ENCODE measurements around the gene TMEM51.
"Not testable (repeated sequence)": the region's sequence is repeated elsewhere in the genome, so short reads cannot be mapped to it uniquely, and the experiment has no call there.

TMEM51 gene

GRCh38 chr1:15128520-15129313 is 24.8 kb upstream of the TMEM51 start:
- DNase-seq = peak; percentile 82

GRCh38 chr1:15129944-15130343 is 23.6 kb upstream of the TMEM51 start:
- no peak for DNase-seq

GRCh38 chr1:15130607-15131006 is 22.9 kb upstream of the TMEM51 start:
- no peak for DNase-seq

- no peak for DNase-seq
Measured at GRCh38 chr1:15132965-15133364, 20.6 kb upstream of the TMEM51 start.

- DNase-seq = no peak
Measured at GRCh38 chr1:15134285-15134684, 19.3 kb upstream of the TMEM51 start.

- DNase-seq = not testable (repeated sequence)
Measured at GRCh38 chr1:15135604-15136003, 17.9 kb upstream of the TMEM51 start.

GRCh38 chr1:15137809-15138208 is 15.7 kb upstream of the TMEM51 start:
- no peak for DNase-seq

- no peak for DNase-seq
Measured at GRCh38 chr1:15139654-15140350, 13.7 kb upstream of the TMEM51 start.

GRCh38 chr1:15141935-15142539 is 11.5 kb upstream of the TMEM51 start:
- peak; percentile 55 for DNase-seq

- no peak for DNase-seq
Measured at GRCh38 chr1:15145327-15145726, 8.2 kb upstream of the TMEM51 start.

- DNase-seq = no peak
Measured at GRCh38 chr1:15146142-15146680, 7.3 kb upstream of the TMEM51 start.

- no peak for DNase-seq
Measured at GRCh38 chr1:15146971-15147376, 6.6 kb upstream of the TMEM51 start.

- DNase-seq = no peak
Measured at GRCh38 chr1:15148004-15148403, 5.5 kb upstream of the TMEM51 start.

- no peak for DNase-seq
Measured at GRCh38 chr1:15148475-15148874, 5.1 kb upstream of the TMEM51 start.

GRCh38 chr1:15148941-15149340 is 4.6 kb upstream of the TMEM51 start:
- no peak for DNase-seq

- no peak for DNase-seq
Measured at GRCh38 chr1:15150376-15150775, 3.2 kb upstream of the TMEM51 start.

GRCh38 chr1:15151377-15151806 is 2.2 kb upstream of the TMEM51 start:
- DNase-seq = no peak

- no peak for DNase-seq
Measured at GRCh38 chr1:15151871-15152270, 1.7 kb upstream of the TMEM51 start.

- DNase-seq = peak; percentile 74
Measured at GRCh38 chr1:15152318-15153183, 996 bp upstream of the TMEM51 start.

- DNase-seq = peak; percentile 65
Measured at GRCh38 chr1:15153842-15154479, 414 bp downstream of the TMEM51 start.

GRCh38 chr1:15154480-15155036 is 1.0 kb downstream of the TMEM51 start:
- peak; percentile 21 for DNase-seq

- no peak for DNase-seq
Measured at GRCh38 chr1:15155191-15155590, 1.6 kb downstream of the TMEM51 start.

Data from hematopoietic multipotent progenitor cell treated with erythropoietin and hydrocortisone succinate and interleukin-3 and kit ligand, for 6 days (in vitro differentiated cells).